Measurements from ENCODE around the gene GUCY2C.
A peak's percentile ranks its signal among the peaks of the same experiment; 100 is the strongest.

The GUCY2C gene

DNA sequence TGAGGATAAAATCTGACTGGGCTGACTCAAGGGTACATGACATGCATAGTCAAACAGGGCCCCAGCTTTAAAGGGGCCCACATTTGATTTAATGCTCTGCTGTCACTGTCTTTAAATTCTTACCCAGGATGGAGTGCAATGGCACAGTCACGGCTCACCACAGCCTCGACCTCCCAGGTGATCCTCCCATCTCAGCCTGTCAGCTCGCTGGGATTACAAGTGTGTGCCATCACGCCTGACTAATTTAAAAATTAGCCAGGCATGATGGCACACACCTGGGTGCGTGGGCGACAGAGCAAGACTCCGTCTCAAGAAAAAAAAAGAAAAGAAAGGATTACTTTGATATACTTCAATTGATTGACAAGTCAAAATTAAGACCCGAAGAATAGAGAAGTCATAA is 119.5 kb downstream of the GUCY2C start:
- FAIRE-seq, result no peak
- DNase-seq (ENCODE audit: insufficient read length, low spot score), result no peak

DNA sequence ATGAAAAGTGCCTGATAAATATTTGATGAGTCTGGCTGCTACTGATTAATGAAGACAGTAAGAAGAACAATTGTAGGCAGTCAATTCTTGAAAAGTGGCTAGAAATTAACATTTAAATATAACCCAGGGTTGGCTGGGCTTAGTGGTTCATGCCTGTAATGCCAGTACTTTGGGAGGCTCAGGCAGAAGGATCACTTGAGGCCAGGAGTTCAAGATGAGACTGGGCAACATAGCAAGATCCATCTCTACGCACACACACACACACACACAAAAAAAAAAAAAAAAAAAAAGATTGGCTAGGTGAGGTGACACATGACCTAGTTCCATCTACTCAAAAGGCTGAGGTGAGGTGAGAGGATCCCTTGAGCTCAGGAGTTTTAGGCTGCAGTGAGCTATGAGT is 120.8 kb downstream of the GUCY2C start:
- FAIRE-seq (no peak), DNase-seq (ENCODE audit: insufficient read length, low spot score) (no peak)

GRCh38 chr12:14573118-14573517 is 123.3 kb downstream of the GUCY2C start:
- FAIRE-seq (no peak), DNase-seq (ENCODE audit: insufficient read length, low spot score) (no peak)

DNA sequence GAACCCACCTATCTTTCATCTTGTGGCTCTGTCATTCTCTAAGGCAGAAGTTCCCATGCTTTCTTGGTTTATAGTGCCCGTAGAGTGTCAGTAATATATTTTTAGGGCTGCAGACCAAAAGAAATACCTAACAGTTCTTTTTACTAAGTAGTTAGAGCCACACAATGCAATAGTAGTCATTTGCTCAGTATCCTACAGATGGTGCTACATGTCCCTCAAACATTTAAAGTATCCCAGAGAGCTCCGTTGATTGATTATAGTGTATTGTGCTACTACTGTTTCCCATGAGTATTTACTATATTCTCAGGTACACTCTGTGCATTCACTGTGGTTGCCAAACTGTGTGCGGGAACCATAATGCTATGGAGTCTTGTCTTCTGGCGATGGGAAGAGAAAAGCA is 124.0 kb downstream of the GUCY2C start:
- no peak for FAIRE-seq

DNA sequence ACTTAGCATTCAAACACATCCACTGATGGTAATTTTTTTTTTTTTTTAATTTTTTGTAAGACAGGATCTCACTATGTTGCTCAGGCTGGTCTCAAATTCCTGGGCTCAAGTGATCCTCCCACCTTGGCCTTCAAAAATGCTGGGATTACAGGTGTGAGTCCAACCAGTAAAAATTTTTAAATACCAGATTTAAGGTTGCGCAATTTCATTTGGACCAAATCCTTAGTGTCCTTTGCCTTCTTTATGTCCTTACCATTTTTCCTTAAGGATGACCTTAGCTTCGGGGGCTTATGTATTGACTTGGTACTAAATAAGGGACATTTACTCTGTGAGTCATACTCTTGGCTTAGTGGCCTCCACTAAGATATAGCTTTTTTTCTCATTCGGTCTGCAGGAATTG is 124.6 kb downstream of the GUCY2C start:
- FAIRE-seq, result no peak
- no peak for DNase-seq (ENCODE audit: insufficient read length, low spot score)

More for the DNA sequence above, 124.0 kb downstream of the GUCY2C start:
- DNase-seq (ENCODE audit: insufficient read length, low spot score), result no peak

GRCh38 chr12:14570231-14570630 is 126.2 kb downstream of the GUCY2C start:
- FAIRE-seq (no peak), DNase-seq (ENCODE audit: insufficient read length, low spot score) (no peak)

- DNase-seq (ENCODE audit: insufficient read length, low spot score) (peak; percentile 29), FAIRE-seq (no peak)
Measured at GRCh38 chr12:14567351-14568162, 128.8 kb downstream of the GUCY2C start, which contains the start of gene PLBD1. TSS of gene PLBD1 (minus strand) at chr12:14567883. CDS start at chr12:14567696, 187 bp downstream.

DNA sequence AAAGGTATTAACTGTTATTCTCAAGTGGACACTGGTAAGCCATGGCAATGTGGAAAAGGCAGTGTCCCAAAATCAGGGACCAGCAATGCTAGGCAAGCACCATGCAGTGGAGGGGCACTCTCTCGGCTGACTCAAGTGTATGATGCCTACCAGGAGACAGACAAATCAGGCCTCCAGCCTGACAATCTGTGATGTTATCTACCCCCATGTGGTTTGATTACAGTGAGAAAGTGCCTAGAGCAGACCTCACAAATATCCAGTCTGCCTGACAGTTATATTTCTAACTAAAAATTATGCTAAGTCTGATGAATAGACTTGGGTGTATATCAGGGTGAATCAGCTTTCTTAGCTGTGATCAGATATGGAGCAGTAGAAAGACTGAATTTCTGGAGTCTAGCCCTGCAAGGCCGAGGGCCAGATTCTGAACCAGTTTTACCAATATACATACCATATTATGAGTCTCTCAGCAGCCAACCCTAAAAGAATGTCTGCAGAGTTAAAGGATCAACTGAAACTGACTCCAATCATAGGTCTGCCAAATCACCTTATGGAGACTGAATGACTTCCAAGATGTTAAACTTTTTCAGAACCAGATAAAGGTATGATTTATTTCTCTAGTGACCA is 132.0 kb downstream of the GUCY2C start:
- FAIRE-seq (no peak), DNase-seq (ENCODE audit: insufficient read length, low spot score) (no peak)

DNA sequence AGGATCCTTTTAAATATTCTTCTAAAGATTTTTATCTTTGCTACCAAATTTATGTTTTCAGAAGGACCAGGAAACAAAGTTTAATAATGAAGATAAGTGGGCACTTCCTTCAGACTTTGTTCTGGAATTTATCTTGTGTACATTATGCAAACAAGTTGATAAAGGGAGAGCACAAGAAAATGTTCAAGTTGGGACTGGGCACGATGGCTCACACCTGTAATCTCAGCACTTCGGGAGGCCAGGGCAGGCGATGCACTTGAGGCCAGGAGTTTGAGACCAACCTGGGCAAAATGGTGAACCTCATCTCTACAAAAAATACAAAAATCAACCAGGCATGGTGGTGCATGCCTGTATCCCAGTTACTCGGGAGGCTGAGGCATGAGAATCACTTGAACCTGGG is 133.4 kb downstream of the GUCY2C start:
- DNase-seq (ENCODE audit: insufficient read length, low spot score) (no peak), FAIRE-seq (no peak)

Measured in GM19239 (cell line).